GM12878 (cell line): ENCODE data around the gene IL17RB. TPM values are rescaled to one million over a fixed set of nuclear protein-coding genes. Genes with fewer than 3 reads are reported as not detected.

Source experiments
- ATAC-seq: fragments of 200-7000 bp; cut with Tn5 transposase; 3 replicates; pipeline ENCODE4 v1.9.1; 2020; ENCODE audit warnings: mild to moderate bottlenecking, moderate library complexity
- BruUV-seq: library from RNA; stranded (reverse); fragments of 400-500 nt; replicated peaks from 2 replicates; lab custom pipeline; 2021; lab: Mats Ljungman, UMichigan
- CTCF ChIA-PET: fragments of 300-600 bp; sonication (Branson Sonifier 250); formaldehyde crosslinking; extraction: SDS; loops from one replicate; lab custom pipeline; 2021; ENCODE audit warnings: inconsistent platforms; lab: Yijun Ruan, JAX
- POLR2A ChIA-PET: fragments of 350-600 bp; formaldehyde crosslinking; extraction: SDS; loops from one replicate; lab custom pipeline; 2021; ENCODE audit warnings: inconsistent platforms; lab: Charles Lee
- RAD21 ChIA-PET: fragments of 300-600 bp; sonication (Branson Sonifier 250); formaldehyde crosslinking; loops from one replicate; lab custom pipeline; 2023; ENCODE audit warnings: antibody characterized with exemption; ENCODE audit not compliant: unreplicated experiment; lab: Charles Lee
- SMC1A ChIA-PET: fragments of 300-600 bp; sonication (Branson Sonifier 250); formaldehyde crosslinking; loops from one replicate; lab custom pipeline; 2023; ENCODE audit not compliant: unreplicated experiment, uncharacterized antibody; lab: Charles Lee
- DNase-seq: peaks from one replicate; pipeline ENCODE4 v3.0.0-alpha.2; 2011; ENCODE audit warnings: low read depth, low spot score
- FAIRE-seq: peaks from 3 replicates; lab custom pipeline; 2011; peaks lifted over from hg19 to GRCh38; lab: Jason Lieb, UNC
- H2AFZ ChIP-seq: 2 replicates; pipeline ENCODE4 v1.6.0; 2011; ENCODE audit warnings: low read depth, low read length, control low read depth; ENCODE audit not compliant: control insufficient read depth
- H3K27ac ChIP-seq: 2 replicates; pipeline ENCODE4 v1.5.1; 2011; ENCODE audit warnings: control low read depth; ENCODE audit not compliant: control insufficient read depth, insufficient read depth
- H3K27me3 ChIP-seq, 2 experiments: replicated peaks in 1 of 2; 2 replicates each; pipeline versions ENCODE4 v1.6.0 to v1.6.1; 2011; ENCODE audit warnings: low read length in 1 of 2; ENCODE audit not compliant: control insufficient read depth in 2 of 2, insufficient read depth in 2 of 2
- H3K36me3 ChIP-seq, 2 experiments: 2 replicates each; pipeline ENCODE4 v1.5.1; 2011; ENCODE audit warnings: low read length in 1 of 2; ENCODE audit not compliant: control insufficient read depth in 2 of 2, insufficient read depth in 2 of 2
- H3K4me1 ChIP-seq: 2 replicates; pipeline ENCODE4 v1.6.1; 2011; ENCODE audit warnings: mild to moderate bottlenecking, low read length, moderate library complexity, mixed read lengths; ENCODE audit not compliant: control insufficient read depth, insufficient read depth
- H3K4me2 ChIP-seq: 2 replicates; pipeline ENCODE4 v1.6.0; 2011; ENCODE audit warnings: control low read depth; ENCODE audit not compliant: control insufficient read depth, insufficient read depth
- H3K4me3 ChIP-seq: fragments of 200-600 bp; sonication (generic); 2 replicates; pipeline ENCODE4 v1.5.1; 2016
- H3K79me2 ChIP-seq: 2 replicates; pipeline ENCODE4 v1.6.0; 2011; ENCODE audit warnings: low read length; ENCODE audit not compliant: control insufficient read depth, insufficient read depth
- H3K9ac ChIP-seq: 2 replicates; pipeline ENCODE4 v1.8.0; 2011; ENCODE audit warnings: low read length, control low read depth, mixed read lengths; ENCODE audit not compliant: control insufficient read depth, insufficient read depth
- H3K9me3 ChIP-seq: replicated peaks from 3 replicates; pipeline ENCODE4 v1.5.1; 2011; ENCODE audit warnings: mild to moderate bottlenecking, low read length; ENCODE audit not compliant: control insufficient read depth, insufficient read depth
- H4K20me1 ChIP-seq: 2 replicates; pipeline ENCODE4 v1.6.0; 2011; ENCODE audit not compliant: control insufficient read depth, insufficient read depth
- CEBPB ChIP-seq, 2 experiments: fragments of 150-350 bp in 1 of 2; IDR thresholded peaks; 2 replicates each; pipeline ENCODE4 v1.6.1; 2012 to 2014; ENCODE audit warnings: low read depth in 2 of 2, low read length in 2 of 2, borderline replicate concordance in 1 of 2, inconsistent platforms in 1 of 2
- CHD2 ChIP-seq: IDR thresholded peaks from 2 replicates; pipeline ENCODE4 v1.6.1; 2011; ENCODE audit warnings: low read depth, low read length, improper control_type of control experiment, borderline replicate concordance
- JUNB ChIP-seq: IDR thresholded peaks from 2 replicates; pipeline ENCODE4 v1.6.1; 2016; ENCODE audit warnings: antibody characterized with exemption, mild to moderate bottlenecking
- MTA3 ChIP-seq: IDR thresholded peaks from 2 replicates; pipeline ENCODE4 v1.6.1; 2012; ENCODE audit warnings: low read length, inconsistent platforms, borderline replicate concordance
- NR2F1 ChIP-seq: fragments of 450-650 bp; conservative IDR thresholded peaks from 2 replicates; pipeline ENCODE4 v1.6.1; 2017; ENCODE audit warnings: mild to moderate bottlenecking
- RAD21 ChIP-seq: IDR thresholded peaks from 2 replicates; pipeline ENCODE4 v1.6.1; 2011; ENCODE audit warnings: mild to moderate bottlenecking, low read depth, low read length, moderate library complexity; ENCODE audit not compliant: insufficient read depth
- SIN3A ChIP-seq: IDR thresholded peaks from 2 replicates; pipeline ENCODE4 v1.6.1; 2012; ENCODE audit warnings: low read depth, low read length, improper control_type of control experiment
- USF2 ChIP-seq: IDR thresholded peaks from 2 replicates; pipeline ENCODE4 v1.6.1; 2011; ENCODE audit warnings: low read depth, low read length, improper control_type of control experiment, borderline replicate concordance
- ZBTB4 ChIP-seq: fragments of 450-650 bp; formaldehyde crosslinking; IDR thresholded peaks from 2 replicates; pipeline ENCODE4 v1.4.0; 2022; ENCODE audit warnings: mild to moderate bottlenecking, moderate library complexity
- ZNF217 ChIP-seq: fragments of 450-650 bp; IDR thresholded peaks from 2 replicates; pipeline ENCODE4 v1.6.1; 2017; ENCODE audit warnings: antibody characterized with exemption, mild to moderate bottlenecking
- ZNF24 ChIP-seq: fragments of 450-650 bp; IDR thresholded peaks from 2 replicates; pipeline ENCODE4 v1.6.1; 2017; ENCODE audit warnings: antibody characterized with exemption, mild to moderate bottlenecking
- ZNF592 ChIP-seq: fragments of 450-650 bp; IDR thresholded peaks from 2 replicates; pipeline ENCODE4 v1.6.1; 2017; ENCODE audit warnings: mild to moderate bottlenecking, moderate library complexity
- WGBS: methylation state at CpG from one replicate; pipeline ENCODE4 v1.1.6; 2016; ENCODE audit warnings: low lambda C conversion rate; ENCODE audit not compliant: insufficient replicate concordance, insufficient coverage; ENCODE audit errors: missing lambda C conversion rate; 5-methylcytosine and 5-hydroxymethylcytosine counted together
- in situ Hi-C: fragments of 300-500 bp; cut with MboI; formaldehyde crosslinking; loops from 9 replicates; pipeline ENCODE4 v1.14.3; 2018; ENCODE audit warnings: mixed read lengths
- intact Hi-C: fragments of 100-400 bp; cut with micrococcal nuclease; formaldehyde crosslinking; loops from one replicate; pipeline ENCODE4 v1.14.2; 2022; ENCODE audit not compliant: unreplicated experiment
- polyA plus RNA-seq, 11 experiments: library from polyadenylated mRNA; depleted of rRNA in 4 of 11; unstranded in 6 of 11; stranded (reverse) in 5 of 11; fragments of >200 nt; fragmentation: Nextera tagmentation in 4 of 11; fragmentation: Illumina TruSeq in 1 of 11; extraction: Ambion mirVana in 4 of 11; extraction: Trizol in 1 of 11; gene quantifications; 1 replicate in 1 of 11; 2 replicates in 10 of 11; pipeline versions ENCODE4 v1.2.1 to v1.2.3, GENCODE V29; 2011 to 2016; ENCODE audit warnings: inconsistent platforms in 2 of 11, missing spikeins in 2 of 11, low read depth in 1 of 11
- total RNA-seq, 4 experiments: library from RNA; depleted of rRNA in 3 of 4; stranded (reverse); fragments of >200 nt in 3 of 4; fragmentation: Illumina TruSeq in 1 of 4; extraction: Trizol in 1 of 4; gene quantifications; 2 replicates each; pipeline versions ENCODE4 v1.2.1 to v1.2.3, GENCODE V29; 2013 to 2021

IL17RB gene
- total and polyA plus RNA-seq, 10 of the 15 experiments (the other 5 are each of a cell fraction or from before 2014, with no cell fraction given): 1.9 to 17.2 (median 2.9) TPM

- TF ChIP-seq USF2: no peak
Observed at GRCh38 chr3:53836084-53836872, 10.1 kb upstream of the IL17RB start (continued).

- H3K27ac ChIP-seq: no peak overlapping the region
- ATAC-seq (no peak), FAIRE-seq (no peak), DNase-seq (no peak)
- SMC1A ChIA-PET: no interaction called here
- H3K4me3 ChIP-seq: no peak overlapping the region
- H3K9me3 ChIP-seq: no peaks in the 10 kb centered on the region
- no peaks in the 10 kb centered on the region for H4K20me1 ChIP-seq
- no TSS peak for BruUV-seq
- peaks cover 2% of the 10 kb centered on the region for H3K4me1 ChIP-seq
- intact Hi-C loops (no loop called here), in situ Hi-C loops (no loop called here)
- CTCF ChIA-PET: no interaction called here
- 42% methylated on average over 10 of the region's 10 CpGs for WGBS
- no peaks in the 10 kb centered on the region for H3K36me3 ChIP-seq
- POLR2A ChIA-PET: no interaction called here
- RAD21 ChIA-PET: no interaction called here
- no peak overlapping the region for H3K9ac ChIP-seq
- H3K27me3 ChIP-seq: no peaks in the 10 kb centered on the region
- H3K4me2 ChIP-seq: no peak overlapping the region
- H3K79me2 ChIP-seq: peaks cover 2% of the 10 kb centered on the region; the same call in 1 of the 2 replicates
- no peak overlapping the region for H2AFZ ChIP-seq
- TF ChIP-seq RAD21 (no peak), NR2F1 (no peak), ZBTB4 (no peak), ZNF592 (no peak), CHD2 (no peak), MTA3 (no peak), ZNF24 (no peak), ZNF217 (no peak), JUNB (no peak), SIN3A (no peak), CEBPB (IDR thresholded peaks at IDR 0.05; ENCODE audit: borderline replicate concordance in 1 of 2, low read depth in 2 of 2, low read length in 2 of 2) (no peak)
Observed at GRCh38 chr3:53837331-53837730, 9.0 kb upstream of the IL17RB start.
